A673 (cell line): ENCODE results near the gene LYSMD1. TPM values are rescaled to one million over a fixed set of nuclear protein-coding genes. Genes with fewer than 3 reads are reported as not detected.

Experiments used
- BruUV-seq: library from RNA; stranded (reverse); fragments of 400-500 nt; replicated peaks from 2 replicates; lab custom pipeline; 2021; lab: Mats Ljungman, UMichigan
- CTCF ChIA-PET: fragments of 300-600 bp; sonication (Branson Sonifier 250); formaldehyde crosslinking; loops from one replicate; lab custom pipeline; 2022; ENCODE audit warnings: antibody characterized with exemption; lab: Charles Lee
- POLR2A ChIA-PET: fragments of 300-600 bp; sonication (Branson Sonifier 250); formaldehyde crosslinking; loops from one replicate; lab custom pipeline; 2022; ENCODE audit warnings: antibody characterized with exemption; ENCODE audit not compliant: low non-redundant PET; lab: Charles Lee
- DNase-seq: peaks from one replicate; pipeline ENCODE4 v3.0.0-alpha.2; 2015; ENCODE audit warnings: low spot score
- H3K27ac ChIP-seq: fragments of 200-600 bp; sonication (generic); 2 replicates; pipeline ENCODE4 v1.5.1; 2016; ENCODE audit warnings: mixed run types, low read depth, mild to moderate bottlenecking, mixed read lengths, antibody characterized with exemption, low read length; ENCODE audit not compliant: poor library complexity, severe bottlenecking
- H3K27me3 ChIP-seq: fragments of 200-600 bp; sonication (generic); replicated peaks from 2 replicates; pipeline ENCODE4 v1.6.1; 2017; ENCODE audit warnings: mixed run types, low read depth, mild to moderate bottlenecking, mixed read lengths, antibody characterized with exemption, low read length; ENCODE audit not compliant: insufficient read depth, poor library complexity
- H3K36me3 ChIP-seq: fragments of 200-600 bp; sonication (generic); 2 replicates; pipeline ENCODE4 v1.6.1; 2016; ENCODE audit warnings: mixed run types, mild to moderate bottlenecking, mixed read lengths, antibody characterized with exemption, low read length; ENCODE audit not compliant: insufficient read depth, poor library complexity, severe bottlenecking
- H3K4me1 ChIP-seq: fragments of 200-600 bp; sonication (generic); 2 replicates; pipeline ENCODE4 v1.6.1; 2017; ENCODE audit warnings: mixed run types, mild to moderate bottlenecking, mixed read lengths, antibody characterized with exemption, low read length; ENCODE audit not compliant: insufficient read depth, poor library complexity, severe bottlenecking
- H3K4me3 ChIP-seq: fragments of 200-600 bp; sonication (generic); 2 replicates; pipeline ENCODE4 v1.5.1; 2016; ENCODE audit warnings: low read depth, mixed run types, mild to moderate bottlenecking, mixed read lengths, low read length; ENCODE audit not compliant: poor library complexity, severe bottlenecking
- H3K9me3 ChIP-seq: fragments of 200-600 bp; sonication (generic); 2 replicates; pipeline ENCODE4 v1.6.1; 2016; ENCODE audit warnings: mixed run types, low read depth, mild to moderate bottlenecking, mixed read lengths, antibody characterized with exemption, low read length; ENCODE audit not compliant: poor library complexity, severe bottlenecking
- EZH2 ChIP-seq: fragments of 200-600 bp; sonication (generic); IDR thresholded peaks from 2 replicates; pipeline ENCODE4 v1.6.1; 2017; ENCODE audit warnings: borderline replicate concordance, low read depth, mild to moderate bottlenecking, mixed read lengths, antibody characterized with exemption, low read length; ENCODE audit not compliant: poor library complexity, severe bottlenecking
- intact Hi-C: fragments of 100-400 bp; cut with micrococcal nuclease; formaldehyde crosslinking; loops from one replicate; pipeline ENCODE4 v1.10.0; 2022; ENCODE audit not compliant: unreplicated experiment
- total RNA-seq: library from RNA; stranded (reverse); gene quantifications from 2 replicates; pipeline ENCODE4 v1.2.3, GENCODE V29; 2021
- TF ChIP-seq, protein P1 (sequence below): fragments of 300-800, 200-600 bp; sonication (generic); conservative IDR thresholded peaks from 2 replicates; pipeline ENCODE4 v1.5.1; 2017; ENCODE audit warnings: low read depth, mild to moderate bottlenecking, antibody characterized with exemption, low read length, moderate library complexity, mixed read lengths

LYSMD1 gene
- total RNA-seq, 1 experiment from 2014 or later = 8.1 TPM

DNA sequence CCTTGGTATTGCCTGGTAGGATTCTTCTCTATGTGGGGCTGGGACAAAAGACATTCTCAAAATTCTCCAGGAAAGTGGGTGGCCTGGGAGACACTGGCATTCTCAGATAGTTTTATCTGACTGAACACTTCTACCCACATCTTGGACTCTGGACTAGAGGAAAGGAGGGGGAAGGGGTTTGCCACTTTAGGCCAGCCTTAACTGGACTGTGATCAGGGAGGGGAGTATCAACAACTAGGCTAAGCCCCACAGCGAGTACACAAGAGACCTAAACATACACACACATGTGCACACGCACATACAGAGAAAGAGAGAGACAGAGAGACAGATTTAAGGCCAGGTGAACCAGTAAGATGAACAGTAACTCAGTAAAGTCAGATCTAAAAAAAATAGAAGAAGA is 18.0 kb downstream of the LYSMD1 start:
- Histone ChIP-seq H3K27me3 (no peaks in the 10 kb centered on the region), H3K27ac (no peak overlapping the region), H3K9me3 (no peaks in the 10 kb centered on the region), H3K4me3 (no peak overlapping the region), H3K4me1 (peaks cover 9% of the 10 kb centered on the region), H3K36me3 (no peaks in the 10 kb centered on the region)
- no TSS peak for BruUV-seq
- DNase-seq = no peak
- CTCF ChIA-PET = no interaction called here
- intact Hi-C loops = no loop called here
- POLR2A ChIA-PET = no interaction called here
- TF ChIP-seq, protein P1, sequence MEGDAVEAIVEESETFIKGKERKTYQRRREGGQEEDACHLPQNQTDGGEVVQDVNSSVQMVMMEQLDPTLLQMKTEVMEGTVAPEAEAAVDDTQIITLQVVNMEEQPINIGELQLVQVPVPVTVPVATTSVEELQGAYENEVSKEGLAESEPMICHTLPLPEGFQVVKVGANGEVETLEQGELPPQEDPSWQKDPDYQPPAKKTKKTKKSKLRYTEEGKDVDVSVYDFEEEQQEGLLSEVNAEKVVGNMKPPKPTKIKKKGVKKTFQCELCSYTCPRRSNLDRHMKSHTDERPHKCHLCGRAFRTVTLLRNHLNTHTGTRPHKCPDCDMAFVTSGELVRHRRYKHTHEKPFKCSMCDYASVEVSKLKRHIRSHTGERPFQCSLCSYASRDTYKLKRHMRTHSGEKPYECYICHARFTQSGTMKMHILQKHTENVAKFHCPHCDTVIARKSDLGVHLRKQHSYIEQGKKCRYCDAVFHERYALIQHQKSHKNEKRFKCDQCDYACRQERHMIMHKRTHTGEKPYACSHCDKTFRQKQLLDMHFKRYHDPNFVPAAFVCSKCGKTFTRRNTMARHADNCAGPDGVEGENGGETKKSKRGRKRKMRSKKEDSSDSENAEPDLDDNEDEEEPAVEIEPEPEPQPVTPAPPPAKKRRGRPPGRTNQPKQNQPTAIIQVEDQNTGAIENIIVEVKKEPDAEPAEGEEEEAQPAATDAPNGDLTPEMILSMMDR = no peak
- no peak for TF ChIP-seq EZH2

DNA sequence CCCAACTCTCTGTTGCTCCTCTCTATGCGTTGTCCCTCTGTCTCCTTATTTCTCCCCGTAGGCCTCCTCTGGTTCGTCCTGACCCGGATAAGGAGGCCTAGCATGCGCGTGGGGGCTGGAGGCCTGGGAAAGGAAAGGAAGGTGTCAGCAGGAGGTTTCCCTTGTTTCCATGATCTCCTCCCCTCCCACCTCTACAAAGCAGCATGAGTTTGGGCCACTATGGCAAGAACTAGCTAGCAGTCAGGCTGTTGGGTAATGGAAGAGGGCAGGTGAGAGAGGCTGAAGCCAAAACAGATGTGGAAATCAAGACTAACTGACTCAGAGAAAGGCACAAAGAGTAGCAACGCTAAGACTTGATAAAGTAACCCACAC is 18.6 kb downstream of the LYSMD1 start:
- H3K27me3 ChIP-seq = no peaks in the 10 kb centered on the region
- no peaks in the 10 kb centered on the region for H3K36me3 ChIP-seq
- TF ChIP-seq, protein P1 = no peak
- TF ChIP-seq EZH2 = no peak
- peaks cover 9% of the 10 kb centered on the region for H3K4me1 ChIP-seq
- no peak for DNase-seq
- H3K9me3 ChIP-seq = no peaks in the 10 kb centered on the region
- BruUV-seq = no TSS peak
- intact Hi-C loops = no loop called here
- peak overlapping the region; percentile 86 for H3K4me3 ChIP-seq
- ChIA-PET CTCF (interaction anchor here (0.6 kb wide), 1 partner anchor 615 kb away, joined by 6 read pairs; no protein-coding TSS in a partner anchor), POLR2A (no interaction called here)
- H3K27ac ChIP-seq = no peak overlapping the region

DNA sequence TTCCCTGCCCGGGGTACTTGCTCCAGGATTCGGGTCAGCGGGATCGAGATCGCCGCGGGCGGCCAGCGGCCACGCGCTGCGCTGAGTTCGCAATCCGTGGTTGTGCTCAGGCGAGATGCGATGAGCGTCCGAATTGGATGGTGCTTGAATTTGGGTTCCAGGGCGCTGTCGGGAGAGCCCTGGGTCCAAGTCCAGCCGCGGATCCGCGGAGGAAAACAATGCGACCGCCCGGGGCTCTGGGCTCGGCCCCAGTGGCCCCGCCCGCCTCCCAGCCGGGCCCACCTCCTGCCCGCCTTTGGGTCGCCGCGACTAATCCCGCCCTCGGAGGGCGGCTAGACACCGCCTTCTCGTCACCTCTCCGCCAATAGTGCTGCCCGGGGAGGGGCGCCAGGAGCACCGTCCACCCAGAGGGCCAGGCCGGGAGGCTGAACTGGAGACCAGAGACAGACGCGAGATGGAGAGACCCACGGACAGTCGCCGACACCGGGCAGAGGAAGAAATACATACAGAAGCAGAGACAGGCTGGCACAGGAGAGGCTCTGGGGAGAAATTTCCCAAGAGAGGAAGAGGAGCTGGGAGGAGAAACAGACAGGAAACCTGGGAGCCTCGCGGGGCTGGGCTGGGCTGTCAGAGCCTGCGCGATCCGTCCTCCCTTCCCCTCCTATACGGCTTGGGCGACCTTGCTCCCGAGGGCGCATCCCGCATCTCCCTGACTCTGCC is 19.1 kb downstream of the LYSMD1 start, which contains the start of gene SEMA6C:
Gene SEMA6C (minus strand): TSS at position 220 of the 720 bp plus-strand sequence. CDS start 4,010 bp downstream, outside the sequence.
- BruUV-seq = no TSS peak
- TF ChIP-seq EZH2 = no peak
- TF ChIP-seq, protein P1 = no peak
- H3K9me3 ChIP-seq = no peaks in the 10 kb centered on the region
- H3K27me3 ChIP-seq = no peaks in the 10 kb centered on the region
- ChIA-PET POLR2A (no interaction called here), CTCF (interaction anchor here (0.6 kb wide), 1 partner anchor 614 kb away, joined by 6 read pairs; no protein-coding TSS in a partner anchor)
- H3K36me3 ChIP-seq = no peaks in the 10 kb centered on the region
- DNase-seq = peak; percentile 88
- peaks cover 9% of the 10 kb centered on the region for H3K4me1 ChIP-seq
- H3K4me3 ChIP-seq = peak within 1 kb of the TSS; percentile 86
- H3K27ac ChIP-seq = peak within 1 kb of the TSS; percentile 66
- intact Hi-C loops = no loop called here
